ENCODE results near the gene PRAMEF17.
"Not testable (repeated sequence)": the region's sequence is repeated elsewhere in the genome, so short reads cannot be mapped to it uniquely, and the experiment has no call there.

DNA sequence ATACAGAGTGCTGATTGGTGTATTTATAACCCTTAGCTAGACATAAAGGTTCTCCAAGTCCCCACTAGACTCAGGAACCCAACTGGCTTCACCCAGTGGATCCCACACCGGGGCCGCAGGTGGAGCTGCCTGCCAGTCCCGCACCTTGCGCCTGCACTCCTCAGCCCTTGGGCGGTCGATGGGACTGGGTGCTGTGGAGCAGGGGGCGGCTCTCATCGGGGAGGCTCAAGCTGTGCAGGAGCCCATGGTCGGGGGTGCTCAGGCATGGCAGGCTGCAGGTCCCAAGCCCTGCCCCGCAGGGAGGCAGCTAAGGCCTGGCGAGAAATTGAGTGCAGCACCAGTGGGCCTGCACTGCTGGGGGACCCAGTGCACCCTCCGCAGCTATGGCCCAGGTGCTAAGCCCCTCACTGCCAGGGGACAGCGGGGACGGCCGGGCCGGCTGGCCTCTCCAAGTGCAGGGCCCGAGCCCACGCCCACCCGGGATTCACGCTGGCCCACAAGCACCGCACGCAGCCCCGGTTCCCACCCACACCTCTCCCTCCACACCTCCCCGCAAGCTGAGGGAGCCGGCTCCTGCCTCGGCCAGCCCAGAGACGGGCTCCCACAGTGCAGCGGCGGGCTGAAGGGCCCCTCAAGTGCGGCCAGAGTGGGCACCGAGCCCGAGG is 44.4 kb downstream of the PRAMEF17 start:
- TF ChIP-seq POLR2AphosphoS5 (IDR thresholded peaks at IDR 0.05): not testable (repeated sequence)
- TF ChIP-seq, protein P1, sequence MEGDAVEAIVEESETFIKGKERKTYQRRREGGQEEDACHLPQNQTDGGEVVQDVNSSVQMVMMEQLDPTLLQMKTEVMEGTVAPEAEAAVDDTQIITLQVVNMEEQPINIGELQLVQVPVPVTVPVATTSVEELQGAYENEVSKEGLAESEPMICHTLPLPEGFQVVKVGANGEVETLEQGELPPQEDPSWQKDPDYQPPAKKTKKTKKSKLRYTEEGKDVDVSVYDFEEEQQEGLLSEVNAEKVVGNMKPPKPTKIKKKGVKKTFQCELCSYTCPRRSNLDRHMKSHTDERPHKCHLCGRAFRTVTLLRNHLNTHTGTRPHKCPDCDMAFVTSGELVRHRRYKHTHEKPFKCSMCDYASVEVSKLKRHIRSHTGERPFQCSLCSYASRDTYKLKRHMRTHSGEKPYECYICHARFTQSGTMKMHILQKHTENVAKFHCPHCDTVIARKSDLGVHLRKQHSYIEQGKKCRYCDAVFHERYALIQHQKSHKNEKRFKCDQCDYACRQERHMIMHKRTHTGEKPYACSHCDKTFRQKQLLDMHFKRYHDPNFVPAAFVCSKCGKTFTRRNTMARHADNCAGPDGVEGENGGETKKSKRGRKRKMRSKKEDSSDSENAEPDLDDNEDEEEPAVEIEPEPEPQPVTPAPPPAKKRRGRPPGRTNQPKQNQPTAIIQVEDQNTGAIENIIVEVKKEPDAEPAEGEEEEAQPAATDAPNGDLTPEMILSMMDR (IDR thresholded peaks at IDR 0.05): not testable (repeated sequence)
